IPS-20b (cell line): Measurements from ENCODE around the gene R3HCC1L.

Experiments
- H3K27ac ChIP-seq: one replicate; pipeline ENCODE4 v1.5.1; 2013; ENCODE audit warnings: low read length
- H3K27me3 ChIP-seq: 2 replicates; pipeline ENCODE4 v1.6.1; 2013; ENCODE audit warnings: mild to moderate bottlenecking, low read length, inconsistent platforms; ENCODE audit not compliant: insufficient read depth
- H3K36me3 ChIP-seq: 2 replicates; pipeline ENCODE4 v1.6.1; 2013; ENCODE audit warnings: low read depth, mild to moderate bottlenecking, inconsistent platforms, low read length, moderate library complexity; ENCODE audit not compliant: insufficient read depth
- H3K4me1 ChIP-seq: 2 replicates; pipeline ENCODE4 v1.6.1; 2013; ENCODE audit warnings: mild to moderate bottlenecking, control low read depth, inconsistent platforms, low read length, moderate library complexity; ENCODE audit not compliant: insufficient read depth
- H3K4me3 ChIP-seq: 2 replicates; pipeline ENCODE4 v1.5.1; 2013; ENCODE audit warnings: mild to moderate bottlenecking, low read length, inconsistent platforms
- H3K9ac ChIP-seq: 2 replicates; pipeline ENCODE4 v1.6.1; 2013; ENCODE audit warnings: low read depth, mild to moderate bottlenecking, inconsistent platforms, low read length, moderate library complexity
- H3K9me3 ChIP-seq: 2 replicates; pipeline ENCODE4 v1.6.1; 2013; ENCODE audit warnings: mild to moderate bottlenecking, low read depth, low read length, inconsistent platforms; ENCODE audit not compliant: insufficient read depth

The R3HCC1L gene

GRCh38 chr10:98255146-98255877 is 120.9 kb downstream of the R3HCC1L start:
- no peaks in the 10 kb centered on the region for H3K4me1 ChIP-seq
- H3K9ac ChIP-seq: no peak overlapping the region
- H3K27ac ChIP-seq: no peak overlapping the region
- no peaks in the 10 kb centered on the region for H3K9me3 ChIP-seq
- no peak overlapping the region for H3K4me3 ChIP-seq
- no peaks in the 10 kb centered on the region for H3K27me3 ChIP-seq
- H3K36me3 ChIP-seq: no peaks in the 10 kb centered on the region

- no peak overlapping the region for H3K27ac ChIP-seq
- no peak overlapping the region for H3K4me3 ChIP-seq
- H3K27me3 ChIP-seq: no peaks in the 10 kb centered on the region
- H3K9me3 ChIP-seq: no peaks in the 10 kb centered on the region
- no peaks in the 10 kb centered on the region for H3K36me3 ChIP-seq
- H3K9ac ChIP-seq: no peak overlapping the region
- H3K4me1 ChIP-seq: no peaks in the 10 kb centered on the region
Observed at GRCh38 chr10:98256692-98257091, 122.2 kb downstream of the R3HCC1L start.

- no peak overlapping the region for H3K27ac ChIP-seq
- H3K9me3 ChIP-seq: no peaks in the 10 kb centered on the region
- H3K4me3 ChIP-seq: no peak overlapping the region
- no peaks in the 10 kb centered on the region for H3K27me3 ChIP-seq
- H3K4me1 ChIP-seq: no peaks in the 10 kb centered on the region
- no peak overlapping the region for H3K9ac ChIP-seq
- no peaks in the 10 kb centered on the region for H3K36me3 ChIP-seq
Observed at GRCh38 chr10:98257198-98257597, 122.7 kb downstream of the R3HCC1L start.

- H3K27ac ChIP-seq: no peak overlapping the region
- no peaks in the 10 kb centered on the region for H3K9me3 ChIP-seq
- H3K9ac ChIP-seq: no peak overlapping the region
- H3K4me3 ChIP-seq: no peak overlapping the region
- no peaks in the 10 kb centered on the region for H3K4me1 ChIP-seq
- no peaks in the 10 kb centered on the region for H3K36me3 ChIP-seq
- no peaks in the 10 kb centered on the region for H3K27me3 ChIP-seq
Observed at GRCh38 chr10:98257961-98258360, 123.5 kb downstream of the R3HCC1L start.

GRCh38 chr10:98258683-98259454 is 124.4 kb downstream of the R3HCC1L start:
- Histone ChIP-seq H3K27ac (no peak overlapping the region), H3K9me3 (no peaks in the 10 kb centered on the region), H3K4me1 (no peaks in the 10 kb centered on the region), H3K27me3 (no peaks in the 10 kb centered on the region), H3K36me3 (no peaks in the 10 kb centered on the region), H3K9ac (no peak overlapping the region), H3K4me3 (no peak overlapping the region)

GRCh38 chr10:98259606-98260315 is 125.3 kb downstream of the R3HCC1L start:
- no peak overlapping the region for H3K4me3 ChIP-seq
- H3K9ac ChIP-seq: no peak overlapping the region
- no peaks in the 10 kb centered on the region for H3K36me3 ChIP-seq
- H3K4me1 ChIP-seq: no peaks in the 10 kb centered on the region
- no peaks in the 10 kb centered on the region for H3K27me3 ChIP-seq
- H3K9me3 ChIP-seq: no peaks in the 10 kb centered on the region
- H3K27ac ChIP-seq: no peak overlapping the region

GRCh38 chr10:98260350-98260749 is 125.9 kb downstream of the R3HCC1L start:
- Histone ChIP-seq H3K36me3 (no peaks in the 10 kb centered on the region), H3K27ac (no peak overlapping the region), H3K9ac (no peak overlapping the region), H3K9me3 (no peaks in the 10 kb centered on the region), H3K4me3 (no peak overlapping the region), H3K27me3 (no peaks in the 10 kb centered on the region), H3K4me1 (no peaks in the 10 kb centered on the region)

- Histone ChIP-seq H3K27ac (no peak overlapping the region), H3K9me3 (no peaks in the 10 kb centered on the region), H3K36me3 (no peaks in the 10 kb centered on the region), H3K27me3 (no peaks in the 10 kb centered on the region), H3K4me3 (no peak overlapping the region), H3K4me1 (no peaks in the 10 kb centered on the region), H3K9ac (no peak overlapping the region)
Observed at GRCh38 chr10:98260752-98261151, 126.3 kb downstream of the R3HCC1L start.

GRCh38 chr10:98261436-98262277 is 127.2 kb downstream of the R3HCC1L start:
- Histone ChIP-seq H3K9me3 (no peaks in the 10 kb centered on the region), H3K4me3 (no peak overlapping the region), H3K4me1 (no peaks in the 10 kb centered on the region), H3K36me3 (no peaks in the 10 kb centered on the region), H3K27ac (no peak overlapping the region), H3K9ac (no peak overlapping the region), H3K27me3 (peaks cover 1% of the 10 kb centered on the region; the same call in 1 of the 2 replicates)

- Histone ChIP-seq H3K4me3 (no peak overlapping the region), H3K27me3 (peaks cover 11% of the 10 kb centered on the region), H3K4me1 (no peaks in the 10 kb centered on the region; the same call in 1 of the 2 replicates), H3K36me3 (no peaks in the 10 kb centered on the region), H3K27ac (no peak overlapping the region), H3K9ac (no peak overlapping the region), H3K9me3 (no peaks in the 10 kb centered on the region)
Observed at GRCh38 chr10:98262571-98262970, 128.1 kb downstream of the R3HCC1L start.

- Histone ChIP-seq H3K27ac (no peak overlapping the region), H3K9ac (no peak overlapping the region), H3K36me3 (no peaks in the 10 kb centered on the region), H3K4me3 (no peak overlapping the region), H3K9me3 (no peaks in the 10 kb centered on the region), H3K27me3 (peaks cover 14% of the 10 kb centered on the region), H3K4me1 (no peaks in the 10 kb centered on the region; the same call in 1 of the 2 replicates)
Observed at GRCh38 chr10:98263088-98263487, 128.6 kb downstream of the R3HCC1L start.
